ENCODE data around the gene GALP.

GRCh38 chr19:56209091-56209490 is 33.3 kb downstream of the GALP start:
- TF ChIP-seq EZH2phosphoT487 (IDR thresholded peaks at IDR 0.05; ENCODE audit: unreplicated experiment) (no peak), POLR2AphosphoS5 (IDR thresholded peaks at IDR 0.05; ENCODE audit: low read depth) (no peak), JUNB (IDR thresholded peaks at IDR 0.05; ENCODE audit: unreplicated experiment) (no peak), STAT1 (IDR thresholded peaks at IDR 0.05; ENCODE audit: unreplicated experiment) (no peak), ZNF331 (CRISPR knock-in tag; IDR thresholded peaks at IDR 0.05; ENCODE audit: low read depth) (no peak), EZH2 (IDR thresholded peaks at IDR 0.05; ENCODE audit: low read depth, unreplicated experiment) (no peak)
- TF ChIP-seq, protein P1, sequence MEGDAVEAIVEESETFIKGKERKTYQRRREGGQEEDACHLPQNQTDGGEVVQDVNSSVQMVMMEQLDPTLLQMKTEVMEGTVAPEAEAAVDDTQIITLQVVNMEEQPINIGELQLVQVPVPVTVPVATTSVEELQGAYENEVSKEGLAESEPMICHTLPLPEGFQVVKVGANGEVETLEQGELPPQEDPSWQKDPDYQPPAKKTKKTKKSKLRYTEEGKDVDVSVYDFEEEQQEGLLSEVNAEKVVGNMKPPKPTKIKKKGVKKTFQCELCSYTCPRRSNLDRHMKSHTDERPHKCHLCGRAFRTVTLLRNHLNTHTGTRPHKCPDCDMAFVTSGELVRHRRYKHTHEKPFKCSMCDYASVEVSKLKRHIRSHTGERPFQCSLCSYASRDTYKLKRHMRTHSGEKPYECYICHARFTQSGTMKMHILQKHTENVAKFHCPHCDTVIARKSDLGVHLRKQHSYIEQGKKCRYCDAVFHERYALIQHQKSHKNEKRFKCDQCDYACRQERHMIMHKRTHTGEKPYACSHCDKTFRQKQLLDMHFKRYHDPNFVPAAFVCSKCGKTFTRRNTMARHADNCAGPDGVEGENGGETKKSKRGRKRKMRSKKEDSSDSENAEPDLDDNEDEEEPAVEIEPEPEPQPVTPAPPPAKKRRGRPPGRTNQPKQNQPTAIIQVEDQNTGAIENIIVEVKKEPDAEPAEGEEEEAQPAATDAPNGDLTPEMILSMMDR (conservative IDR thresholded peaks at IDR 0.05; ENCODE audit: low read depth in 2 of 2): no peak
- TF ChIP-seq, protein P2, sequence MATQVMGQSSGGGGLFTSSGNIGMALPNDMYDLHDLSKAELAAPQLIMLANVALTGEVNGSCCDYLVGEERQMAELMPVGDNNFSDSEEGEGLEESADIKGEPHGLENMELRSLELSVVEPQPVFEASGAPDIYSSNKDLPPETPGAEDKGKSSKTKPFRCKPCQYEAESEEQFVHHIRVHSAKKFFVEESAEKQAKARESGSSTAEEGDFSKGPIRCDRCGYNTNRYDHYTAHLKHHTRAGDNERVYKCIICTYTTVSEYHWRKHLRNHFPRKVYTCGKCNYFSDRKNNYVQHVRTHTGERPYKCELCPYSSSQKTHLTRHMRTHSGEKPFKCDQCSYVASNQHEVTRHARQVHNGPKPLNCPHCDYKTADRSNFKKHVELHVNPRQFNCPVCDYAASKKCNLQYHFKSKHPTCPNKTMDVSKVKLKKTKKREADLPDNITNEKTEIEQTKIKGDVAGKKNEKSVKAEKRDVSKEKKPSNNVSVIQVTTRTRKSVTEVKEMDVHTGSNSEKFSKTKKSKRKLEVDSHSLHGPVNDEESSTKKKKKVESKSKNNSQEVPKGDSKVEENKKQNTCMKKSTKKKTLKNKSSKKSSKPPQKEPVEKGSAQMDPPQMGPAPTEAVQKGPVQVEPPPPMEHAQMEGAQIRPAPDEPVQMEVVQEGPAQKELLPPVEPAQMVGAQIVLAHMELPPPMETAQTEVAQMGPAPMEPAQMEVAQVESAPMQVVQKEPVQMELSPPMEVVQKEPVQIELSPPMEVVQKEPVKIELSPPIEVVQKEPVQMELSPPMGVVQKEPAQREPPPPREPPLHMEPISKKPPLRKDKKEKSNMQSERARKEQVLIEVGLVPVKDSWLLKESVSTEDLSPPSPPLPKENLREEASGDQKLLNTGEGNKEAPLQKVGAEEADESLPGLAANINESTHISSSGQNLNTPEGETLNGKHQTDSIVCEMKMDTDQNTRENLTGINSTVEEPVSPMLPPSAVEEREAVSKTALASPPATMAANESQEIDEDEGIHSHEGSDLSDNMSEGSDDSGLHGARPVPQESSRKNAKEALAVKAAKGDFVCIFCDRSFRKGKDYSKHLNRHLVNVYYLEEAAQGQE (IDR thresholded peaks at IDR 0.05; ENCODE audit: unreplicated experiment): no peak
